ENCODE measurements around the gene PRICKLE2. TPM values are rescaled to one million over a fixed set of nuclear protein-coding genes. Genes with fewer than 3 reads are reported as not detected.

PRICKLE2 gene
- total and polyA plus RNA-seq, 2 experiments from 2014 or later: 8.5 to 30.3 TPM

GRCh38 chr3:64260431-64260830 is 35.2 kb upstream of the PRICKLE2 start:
- Histone ChIP-seq H3K9me2 (replicated peaks; ENCODE audit: insufficient read depth) (no peaks in the 10 kb centered on the region), H3K4me2 (peak overlapping the region; percentile 18), H4K20me1 (ENCODE audit: insufficient read depth, poor library complexity, severe bottlenecking) (no peaks in the 10 kb centered on the region), H3K36me3 (replicated peaks; ENCODE audit: insufficient read depth, low read depth) (no peaks in the 10 kb centered on the region), H3K79me2 (peaks cover 89% of the 10 kb centered on the region), H3K4me1 (ENCODE audit: insufficient read depth) (peaks cover 35% of the 10 kb centered on the region), H3K9me3 (ENCODE audit: low read depth) (no peaks in the 10 kb centered on the region), H2AFZ (no peak overlapping the region), H3K27me3 (no peaks in the 10 kb centered on the region), H3K4me3 (no peak overlapping the region), H3K27ac (peak overlapping the region; percentile 26)
- 45% methylated on average over 4 of the region's 4 CpGs for WGBS (ENCODE audit: low lambda C conversion rate, missing lambda C conversion rate)
- TF ChIP-seq EZH2 (IDR thresholded peaks at IDR 0.05; ENCODE audit: borderline replicate concordance) (no peak), CTCF (IDR thresholded peaks at IDR 0.05; ENCODE audit: poor library complexity) (no peak), EZH2phosphoT487 (IDR thresholded peaks at IDR 0.05; ENCODE audit: low read depth, severe bottlenecking, unreplicated experiment) (no peak)
- no peak for DNase-seq (ENCODE audit: low spot score)

- 100% methylated on average over 2 of the region's 2 CpGs for WGBS (ENCODE audit: low lambda C conversion rate, missing lambda C conversion rate)
- Histone ChIP-seq H4K20me1 (ENCODE audit: insufficient read depth, poor library complexity, severe bottlenecking) (no peaks in the 10 kb centered on the region), H3K9me2 (replicated peaks; ENCODE audit: insufficient read depth) (no peaks in the 10 kb centered on the region), H3K4me2 (peak overlapping the region; percentile 18), H2AFZ (no peak overlapping the region), H3K36me3 (replicated peaks; ENCODE audit: insufficient read depth, low read depth) (no peaks in the 10 kb centered on the region), H3K79me2 (peaks cover 86% of the 10 kb centered on the region), H3K27me3 (no peaks in the 10 kb centered on the region), H3K9me3 (ENCODE audit: low read depth) (no peaks in the 10 kb centered on the region), H3K4me3 (no peak overlapping the region), H3K27ac (peak overlapping the region; percentile 26), H3K4me1 (ENCODE audit: insufficient read depth) (peaks cover 27% of the 10 kb centered on the region)
- no peak for TF ChIP-seq EZH2phosphoT487 (IDR thresholded peaks at IDR 0.05; ENCODE audit: low read depth, severe bottlenecking, unreplicated experiment)
- no peak for TF ChIP-seq EZH2 (IDR thresholded peaks at IDR 0.05; ENCODE audit: borderline replicate concordance)
- no peak for TF ChIP-seq CTCF (IDR thresholded peaks at IDR 0.05; ENCODE audit: poor library complexity)
- DNase-seq (ENCODE audit: low spot score): no peak
These were observed 34.4 kb upstream of the PRICKLE2 start for GRCh38 chr3:64259636-64260035.

- H3K4me2 ChIP-seq: no peak overlapping the region
- no peaks in the 10 kb centered on the region for H3K36me3 ChIP-seq (replicated peaks; ENCODE audit: insufficient read depth, low read depth)
- peaks cover 80% of the 10 kb centered on the region for H3K79me2 ChIP-seq
- no peak for DNase-seq (ENCODE audit: low spot score)
- no peaks in the 10 kb centered on the region for H4K20me1 ChIP-seq (ENCODE audit: insufficient read depth, poor library complexity, severe bottlenecking)
- H3K4me3 ChIP-seq: no peak overlapping the region
- no peak overlapping the region for H2AFZ ChIP-seq
- no peaks in the 10 kb centered on the region for H3K9me2 ChIP-seq (replicated peaks; ENCODE audit: insufficient read depth)
- H3K27me3 ChIP-seq: no peaks in the 10 kb centered on the region
- no peak overlapping the region for H3K27ac ChIP-seq
- no peaks in the 10 kb centered on the region for H3K9me3 ChIP-seq (ENCODE audit: low read depth)
- peaks cover 24% of the 10 kb centered on the region for H3K4me1 ChIP-seq (ENCODE audit: insufficient read depth)
- no peak for TF ChIP-seq EZH2 (IDR thresholded peaks at IDR 0.05; ENCODE audit: borderline replicate concordance)
- no peak for TF ChIP-seq CTCF (IDR thresholded peaks at IDR 0.05; ENCODE audit: poor library complexity)
- no peak for TF ChIP-seq EZH2phosphoT487 (IDR thresholded peaks at IDR 0.05; ENCODE audit: low read depth, severe bottlenecking, unreplicated experiment)
These were observed 32.0 kb upstream of the PRICKLE2 start for GRCh38 chr3:64257100-64257755.

Measured in hepatocyte (in vitro differentiated cells).